ENCODE data around the gene OR10A6.

- TF ChIP-seq CTCF (conservative IDR thresholded peaks at IDR 0.05 in 1 of 2, IDR thresholded peaks at IDR 0.05 in 1 of 2; ENCODE audit: low read depth in 1 of 2, low read length in 2 of 2): peak; percentile 60 to 71
- TF ChIP-seq EZH2 (IDR thresholded peaks at IDR 0.05; ENCODE audit: low read length, missing control alignments): no peak
Observed at GRCh38 chr11:7892840-7893254, 38.2 kb downstream of the OR10A6 start.

Data from fibroblast of lung (primary cell).